Measurements from ENCODE around the gene ZFP64. TPM values are rescaled to one million over a fixed set of nuclear protein-coding genes. Genes with fewer than 3 reads are reported as not detected.

ZFP64 gene
- total RNA-seq, 2 experiments from 2014 or later: 2.5 to 3.2 TPM

- TF ChIP-seq, protein P1, sequence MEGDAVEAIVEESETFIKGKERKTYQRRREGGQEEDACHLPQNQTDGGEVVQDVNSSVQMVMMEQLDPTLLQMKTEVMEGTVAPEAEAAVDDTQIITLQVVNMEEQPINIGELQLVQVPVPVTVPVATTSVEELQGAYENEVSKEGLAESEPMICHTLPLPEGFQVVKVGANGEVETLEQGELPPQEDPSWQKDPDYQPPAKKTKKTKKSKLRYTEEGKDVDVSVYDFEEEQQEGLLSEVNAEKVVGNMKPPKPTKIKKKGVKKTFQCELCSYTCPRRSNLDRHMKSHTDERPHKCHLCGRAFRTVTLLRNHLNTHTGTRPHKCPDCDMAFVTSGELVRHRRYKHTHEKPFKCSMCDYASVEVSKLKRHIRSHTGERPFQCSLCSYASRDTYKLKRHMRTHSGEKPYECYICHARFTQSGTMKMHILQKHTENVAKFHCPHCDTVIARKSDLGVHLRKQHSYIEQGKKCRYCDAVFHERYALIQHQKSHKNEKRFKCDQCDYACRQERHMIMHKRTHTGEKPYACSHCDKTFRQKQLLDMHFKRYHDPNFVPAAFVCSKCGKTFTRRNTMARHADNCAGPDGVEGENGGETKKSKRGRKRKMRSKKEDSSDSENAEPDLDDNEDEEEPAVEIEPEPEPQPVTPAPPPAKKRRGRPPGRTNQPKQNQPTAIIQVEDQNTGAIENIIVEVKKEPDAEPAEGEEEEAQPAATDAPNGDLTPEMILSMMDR (IDR thresholded peaks at IDR 0.05): no peak
- no peaks in the 10 kb centered on the region for H3K27me3 Mint-ChIP-seq
- intact Hi-C loops (cut with DNase I, micrococcal nuclease): no loop called here
- H3K27ac Mint-ChIP-seq: no peak overlapping the region
- no peaks in the 10 kb centered on the region for H3K9me3 ChIP-seq (ENCODE audit: control insufficient read depth in 1 of 2, insufficient read depth in 1 of 2, low read length in 2 of 2)
- no peaks in the 10 kb centered on the region for H3K4me1 ChIP-seq (ENCODE audit: insufficient read depth, low read length)
- H3K27me3 ChIP-seq (ENCODE audit: control insufficient read depth in 1 of 2, insufficient read depth in 2 of 2, low read length in 2 of 2): no peaks in the 10 kb centered on the region
- ChIA-PET POLR2A (no interaction called here), CTCF (no interaction called here)
- peaks cover 2% of the 10 kb centered on the region for H3K36me3 Mint-ChIP-seq (ENCODE audit: low read depth)
- no peaks in the 10 kb centered on the region for H3K36me3 ChIP-seq (ENCODE audit: insufficient read depth, low read length)
- H3K9me3 Mint-ChIP-seq: no peaks in the 10 kb centered on the region
- ATAC-seq (ENCODE audit: poor library complexity) (no peak), DNase-seq (no peak)
- H3K27ac ChIP-seq (ENCODE audit: low read depth in 1 of 2, low read length in 2 of 2): no peak overlapping the region
- peaks cover 5% of the 10 kb centered on the region for H3K4me1 Mint-ChIP-seq (ENCODE audit: low read depth)
- H3K4me3 ChIP-seq (ENCODE audit: low read length): no peak overlapping the region
- no peak overlapping the region for H3K4me3 Mint-ChIP-seq
These were observed 59.2 kb downstream of the ZFP64 start for GRCh38 chr20:52132337-52132736.

- Histone ChIP-seq H3K4me3 (ENCODE audit: low read length) (no peak overlapping the region), H3K27ac (ENCODE audit: low read depth in 1 of 2, low read length in 2 of 2) (no peak overlapping the region), H3K9me3 (ENCODE audit: control insufficient read depth in 1 of 2, insufficient read depth in 1 of 2, low read length in 2 of 2) (no peaks in the 10 kb centered on the region), H3K36me3 (ENCODE audit: insufficient read depth, low read length) (no peaks in the 10 kb centered on the region), H3K27me3 (ENCODE audit: control insufficient read depth in 1 of 2, insufficient read depth in 2 of 2, low read length in 2 of 2) (no peaks in the 10 kb centered on the region), H3K4me1 (ENCODE audit: insufficient read depth, low read length) (no peaks in the 10 kb centered on the region)
- intact Hi-C loops (cut with DNase I, micrococcal nuclease): no loop called here
- Mint-ChIP-seq H3K4me1 (ENCODE audit: low read depth) (peaks cover 5% of the 10 kb centered on the region), H3K36me3 (ENCODE audit: low read depth) (no peaks in the 10 kb centered on the region), H3K27ac (no peak overlapping the region), H3K27me3 (no peaks in the 10 kb centered on the region), H3K4me3 (no peak overlapping the region), H3K9me3 (no peaks in the 10 kb centered on the region)
- TF ChIP-seq, protein P1 (IDR thresholded peaks at IDR 0.05): no peak
- ATAC-seq (ENCODE audit: poor library complexity) (no peak), DNase-seq (no peak)
- CTCF ChIA-PET: no interaction called here
- POLR2A ChIA-PET: no interaction called here
These were observed 60.4 kb downstream of the ZFP64 start for GRCh38 chr20:52131048-52131643.

GRCh38 chr20:52130406-52130805 is 61.2 kb downstream of the ZFP64 start:
- H3K27ac ChIP-seq (ENCODE audit: low read depth in 1 of 2, low read length in 2 of 2): no peak overlapping the region
- Mint-ChIP-seq H3K27me3 (no peaks in the 10 kb centered on the region), H3K4me1 (ENCODE audit: low read depth) (peaks cover 5% of the 10 kb centered on the region), H3K36me3 (ENCODE audit: low read depth) (no peaks in the 10 kb centered on the region), H3K27ac (no peak overlapping the region), H3K9me3 (no peaks in the 10 kb centered on the region), H3K4me3 (no peak overlapping the region)
- H3K4me1 ChIP-seq (ENCODE audit: insufficient read depth, low read length): no peaks in the 10 kb centered on the region
- TF ChIP-seq, protein P1 (IDR thresholded peaks at IDR 0.05): no peak
- no peak overlapping the region for H3K4me3 ChIP-seq (ENCODE audit: low read length)
- POLR2A ChIA-PET: no interaction called here
- CTCF ChIA-PET: no interaction called here
- no peak for DNase-seq
- intact Hi-C loops (cut with DNase I, micrococcal nuclease): no loop called here
- no peaks in the 10 kb centered on the region for H3K9me3 ChIP-seq (ENCODE audit: control insufficient read depth in 1 of 2, insufficient read depth in 1 of 2, low read length in 2 of 2)
- no peak for ATAC-seq (ENCODE audit: poor library complexity)
- H3K36me3 ChIP-seq (ENCODE audit: insufficient read depth, low read length): no peaks in the 10 kb centered on the region
- no peaks in the 10 kb centered on the region for H3K27me3 ChIP-seq (ENCODE audit: control insufficient read depth in 1 of 2, insufficient read depth in 2 of 2, low read length in 2 of 2)

Data from CD4-positive, alpha-beta T cell (primary cell).